GF-D8 (cell line): ENCODE measurements around the gene CHRM4.

Experiments
- DNase-seq: peaks from one replicate; lab custom pipeline; 2025; lab: John Stamatoyannopoulos, UW

The CHRM4 gene

GRCh38 chr11:46367244-46367915 is 24.2 kb downstream of the CHRM4 start:
- DNase-seq, result no peak

DNA sequence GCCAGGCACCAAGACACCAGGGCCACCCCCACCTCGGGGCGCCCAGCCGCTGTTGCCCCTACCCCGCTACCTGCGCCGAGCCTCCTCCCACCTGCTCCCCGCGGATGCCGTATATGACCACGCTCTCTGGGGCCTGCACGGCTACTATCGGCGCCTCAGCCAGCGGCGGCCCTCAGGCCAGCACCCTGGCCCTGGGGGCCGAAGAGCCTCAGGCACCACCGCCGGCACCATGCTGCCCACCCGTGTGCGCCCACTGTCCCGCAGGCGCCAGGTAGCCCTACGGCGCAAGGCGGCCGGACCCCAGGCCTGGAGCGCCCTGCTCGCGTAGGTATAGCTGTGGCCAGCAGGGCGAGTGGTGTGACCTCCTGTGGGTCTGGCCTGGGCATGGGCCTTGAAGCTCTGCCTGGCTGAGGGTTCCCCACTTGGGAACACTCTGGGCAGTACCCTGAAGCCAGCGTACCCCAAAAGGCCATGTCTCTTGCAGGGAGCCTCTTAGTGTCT is 24.9 kb downstream of the CHRM4 start:
- no peak for DNase-seq

DNA sequence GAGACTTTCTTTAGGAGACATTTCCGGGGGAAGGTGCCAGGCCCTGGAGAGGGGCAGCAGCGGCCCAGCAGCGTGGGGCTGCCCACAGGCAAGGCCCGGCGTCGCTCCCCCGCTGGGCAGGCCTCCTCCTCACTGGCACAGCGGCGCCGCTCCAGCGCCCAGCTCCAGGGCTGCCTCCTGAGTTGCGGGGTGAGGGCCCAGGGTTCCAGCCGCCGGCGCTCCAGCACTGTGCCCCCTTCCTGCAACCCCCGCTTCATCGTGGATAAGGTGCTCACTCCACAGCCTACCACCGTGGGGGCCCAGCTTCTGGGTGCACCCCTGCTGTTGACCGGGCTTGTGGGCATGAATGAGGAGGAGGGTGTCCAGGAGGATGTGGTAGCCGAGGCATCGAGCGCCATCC is 25.3 kb downstream of the CHRM4 start:
- no peak for DNase-seq

GRCh38 chr11:46364791-46365190 is 26.8 kb downstream of the CHRM4 start:
- no peak for DNase-seq

GRCh38 chr11:46364056-46364455 is 27.5 kb downstream of the CHRM4 start:
- DNase-seq, result no peak

- DNase-seq, result no peak
These were observed 28.0 kb downstream of the CHRM4 start for GRCh38 chr11:46363455-46364005.

DNA sequence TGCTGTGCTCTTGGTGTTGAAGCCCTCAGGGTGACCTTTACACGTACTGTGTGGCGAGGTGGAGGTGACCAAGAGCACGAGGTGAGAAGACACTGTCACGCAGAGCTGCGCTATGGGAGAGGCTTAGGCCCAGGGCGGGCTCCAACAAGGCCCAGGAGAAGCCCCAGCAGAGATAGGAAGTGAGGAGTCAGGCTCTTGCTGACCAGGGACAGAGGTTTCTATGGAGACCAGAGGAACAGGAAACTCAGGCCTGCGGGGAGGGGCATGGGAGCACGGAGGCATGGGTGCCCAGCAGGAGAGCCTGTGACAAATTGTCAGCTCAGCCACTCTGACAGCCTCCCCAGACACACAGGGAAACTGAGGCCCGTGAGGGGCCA is 28.6 kb downstream of the CHRM4 start:
- DNase-seq, result no peak

- DNase-seq, result no peak
These were observed 29.2 kb downstream of the CHRM4 start for GRCh38 chr11:46362156-46363030.

- DNase-seq, result peak; percentile 49
These were observed 30.1 kb downstream of the CHRM4 start for GRCh38 chr11:46361283-46362155.

DNA sequence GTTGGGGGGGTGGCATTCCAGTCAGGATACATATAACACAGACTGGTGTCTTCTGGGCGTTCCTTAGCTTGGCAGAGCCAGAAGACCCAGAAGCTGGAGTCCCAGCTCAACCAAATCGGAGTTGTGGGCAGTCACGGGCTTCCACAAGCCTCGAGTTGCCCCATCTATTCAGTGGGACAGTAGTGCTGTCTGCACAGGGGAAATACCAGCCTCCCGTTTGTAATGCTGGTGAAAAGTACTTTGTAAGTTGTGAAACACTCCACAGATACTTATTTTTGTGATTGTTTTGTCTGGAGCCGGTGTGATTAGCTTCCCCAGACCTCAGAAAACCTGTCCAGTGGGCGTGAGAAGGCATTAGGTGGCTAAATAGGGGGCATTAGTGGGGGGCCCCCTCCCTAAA is 30.7 kb downstream of the CHRM4 start:
- DNase-seq, result no peak

- DNase-seq, result no peak
These were observed 31.6 kb downstream of the CHRM4 start for GRCh38 chr11:46359953-46360352.

DNA sequence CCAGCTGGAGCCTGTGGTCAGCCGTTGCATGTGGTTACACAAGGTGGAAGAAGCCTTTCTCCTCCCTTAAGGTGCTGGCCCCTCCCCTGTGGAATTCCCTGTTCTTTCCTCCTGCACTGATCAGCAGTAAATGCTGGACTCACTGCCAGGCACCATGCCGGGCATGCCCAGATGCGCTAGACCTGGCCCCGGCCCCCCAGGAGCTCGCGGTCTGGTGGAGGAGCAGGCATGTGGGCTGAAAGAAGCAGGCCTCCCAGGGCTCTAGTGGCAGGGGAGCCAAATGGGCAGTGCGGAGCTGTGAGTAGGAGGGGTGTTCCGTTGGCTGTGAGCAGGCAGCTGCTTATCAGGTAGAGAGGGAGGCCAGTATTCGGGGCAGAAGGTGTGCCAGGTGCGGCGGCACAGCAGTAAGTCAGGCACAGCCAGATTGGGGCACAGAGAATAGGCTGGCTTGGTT is 34.1 kb downstream of the CHRM4 start:
- no peak for DNase-seq

GRCh38 chr11:46356924-46357482 is 34.6 kb downstream of the CHRM4 start:
- DNase-seq, result no peak

DNA sequence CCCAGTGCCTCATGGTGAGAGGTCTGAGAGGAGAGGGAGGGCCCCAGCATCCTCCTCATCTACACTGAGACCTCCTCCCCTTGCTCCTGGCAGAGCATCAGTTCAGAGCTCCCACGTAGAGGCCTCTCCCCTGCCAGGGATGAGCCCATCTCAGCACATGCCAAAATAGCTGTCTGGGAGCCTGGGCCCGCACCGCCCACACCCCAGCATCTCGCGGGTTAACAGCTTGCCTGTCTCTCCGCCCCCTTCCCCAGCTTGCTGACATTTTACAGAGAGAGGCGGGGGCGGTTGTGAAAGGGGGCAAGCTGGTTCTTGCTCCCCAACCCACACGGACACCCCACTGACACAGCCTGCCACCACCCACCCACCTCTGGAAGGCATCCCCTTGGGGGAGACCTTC is 37.9 kb downstream of the CHRM4 start:
- no peak for DNase-seq

DNA sequence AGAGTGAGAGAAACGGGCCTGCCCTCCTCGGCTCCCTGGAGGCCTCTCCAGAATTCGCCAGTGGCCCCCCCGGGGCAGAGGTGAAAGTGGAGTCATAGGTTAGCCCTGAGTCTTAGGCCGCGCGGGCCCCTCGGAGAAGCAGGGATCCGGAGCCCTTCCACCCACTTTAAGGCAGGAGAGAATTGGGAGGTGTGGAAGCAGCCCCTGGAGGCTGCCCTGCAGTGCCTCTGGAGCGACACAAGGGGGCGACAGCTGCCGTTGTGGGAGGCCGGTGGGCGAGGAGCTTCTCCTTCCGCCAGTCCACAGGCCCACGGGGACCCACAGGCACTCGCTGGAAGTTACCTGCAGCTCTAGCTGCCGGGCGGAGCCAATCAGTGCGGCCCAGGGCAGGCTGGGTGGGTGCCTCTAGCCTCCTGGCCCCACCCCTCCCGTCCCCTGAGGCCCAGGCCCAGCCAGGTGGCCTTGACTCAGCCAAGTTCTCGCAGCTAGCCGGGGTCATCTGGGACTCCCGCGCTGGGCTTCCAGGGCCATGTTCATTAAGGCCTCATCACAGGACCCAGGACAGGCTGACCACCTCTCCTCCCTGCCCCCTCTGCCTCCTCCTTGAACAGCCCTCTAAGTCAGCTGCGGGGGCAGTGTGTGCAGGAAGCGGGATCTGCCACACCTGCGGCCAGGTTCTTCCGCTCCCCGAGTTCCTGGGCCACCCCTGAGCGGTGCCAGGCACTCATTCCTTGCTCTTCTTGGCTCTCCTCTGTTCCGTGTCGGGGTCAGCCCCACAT is 39.3 kb downstream of the CHRM4 start:
- DNase-seq, result no peak

GRCh38 chr11:46351606-46352005 is 40.0 kb downstream of the CHRM4 start:
- no peak for DNase-seq

GRCh38 chr11:46351148-46351547 is 40.4 kb downstream of the CHRM4 start:
- no peak for DNase-seq

DNA sequence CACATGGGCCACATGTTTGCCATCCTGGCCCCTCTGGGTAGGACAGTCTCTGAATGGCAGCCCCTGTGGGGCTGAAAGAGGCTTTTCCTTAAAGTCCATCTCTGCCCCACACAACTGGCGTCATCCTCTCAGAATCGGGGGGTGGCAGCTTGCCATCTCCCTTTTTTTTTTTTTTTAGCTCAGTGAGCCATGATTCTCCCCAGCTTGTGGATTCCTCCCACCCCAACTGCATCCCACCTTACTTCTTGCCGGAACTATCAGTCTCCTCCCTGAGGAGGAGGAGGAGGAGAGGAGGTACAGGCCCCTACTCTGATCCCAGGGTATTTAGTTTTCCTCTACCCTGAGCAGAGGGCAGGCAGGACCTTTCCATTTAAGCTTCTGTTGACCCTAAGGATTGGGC is 40.9 kb downstream of the CHRM4 start:
- no peak for DNase-seq

- no peak for DNase-seq
These were observed 42.8 kb downstream of the CHRM4 start for GRCh38 chr11:46348566-46349401.
